Pericardium fibroblast (primary cell): ENCODE measurements around the gene OR51A2. TPM values are rescaled to one million over a fixed set of nuclear protein-coding genes. Genes with fewer than 3 reads are reported as not detected.

Experiments
- total RNA-seq: library from RNA; depleted of rRNA; stranded (reverse); fragments of >200 nt; gene quantifications from 2 replicates; pipeline ENCODE4 v1.2.3, GENCODE V29; 2015

Gene OR51A2, protein sequence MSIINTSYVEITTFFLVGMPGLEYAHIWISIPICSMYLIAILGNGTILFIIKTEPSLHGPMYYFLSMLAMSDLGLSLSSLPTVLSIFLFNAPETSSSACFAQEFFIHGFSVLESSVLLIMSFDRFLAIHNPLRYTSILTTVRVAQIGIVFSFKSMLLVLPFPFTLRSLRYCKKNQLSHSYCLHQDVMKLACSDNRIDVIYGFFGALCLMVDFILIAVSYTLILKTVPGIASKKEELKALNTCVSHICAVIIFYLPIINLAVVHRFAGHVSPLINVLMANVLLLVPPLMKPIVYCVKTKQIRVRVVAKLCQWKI
- not detected in 2 replicates for total RNA-seq

DNA sequence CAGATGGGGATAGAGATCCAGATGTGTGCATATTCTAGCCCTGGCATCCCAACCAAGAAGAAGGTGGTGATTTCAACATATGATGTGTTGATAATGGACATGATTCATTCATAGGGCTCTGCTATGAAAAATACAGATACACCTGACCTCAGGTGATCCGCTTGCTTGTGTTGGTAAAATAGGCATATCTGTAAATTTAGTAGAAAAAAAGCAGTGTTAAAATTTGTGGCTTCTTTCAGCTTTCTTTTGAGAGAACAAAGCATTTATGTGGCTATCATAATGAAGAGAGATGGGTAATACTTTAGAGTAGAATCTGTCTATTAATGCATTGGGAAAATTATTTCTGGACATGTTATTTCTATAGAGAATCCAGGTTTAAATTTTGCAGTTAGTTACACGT lies at the start of gene OR51A2:
OR51A2 (minus strand) TSS at position 101 of the 400 bp plus-strand sequence; CDS start at position 101, 0 bp downstream.

DNA sequence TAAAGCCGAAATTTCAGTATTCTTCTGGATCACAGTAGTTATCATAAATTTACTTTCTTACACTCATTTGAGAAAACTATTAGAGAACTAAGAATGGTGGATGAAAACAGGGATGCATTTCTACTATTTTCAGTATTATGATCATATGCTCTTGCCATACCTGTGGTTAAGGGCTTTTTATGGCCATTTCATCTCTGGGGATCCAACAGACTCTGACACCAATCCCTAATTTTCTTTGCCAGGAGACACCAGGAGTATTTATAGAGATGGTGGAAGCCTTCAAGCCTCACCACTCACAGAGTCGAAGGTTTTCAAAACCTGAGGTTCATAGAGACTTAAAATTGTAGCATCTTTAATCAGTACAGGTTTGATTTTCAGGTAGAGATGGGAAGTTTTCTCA lies 39.0 kb upstream of the OR51A2 start, which contains the start of gene OR51L1:
OR51L1 (plus strand) TSS at position 301 of the 400 bp plus-strand sequence. CDS start 4,132 bp downstream, outside the sequence.

DNA sequence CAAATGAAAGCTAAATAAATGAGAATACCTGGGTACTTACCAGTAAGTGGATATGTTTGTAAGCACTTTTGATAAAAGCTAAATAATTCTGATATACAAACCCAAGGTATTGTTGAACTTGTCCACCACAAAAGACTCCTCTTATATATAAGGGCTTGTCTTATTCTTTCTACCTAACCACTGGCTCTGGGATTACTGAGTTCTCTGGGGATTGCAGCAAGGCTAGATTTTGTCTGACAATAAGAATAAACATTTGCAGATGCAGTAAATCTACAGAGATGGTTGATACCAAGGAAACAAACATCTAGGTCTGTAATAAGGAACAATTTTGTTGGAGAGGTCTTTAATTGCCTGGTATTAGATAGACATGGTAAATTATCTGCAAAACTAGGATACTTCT lies 8.0 kb downstream of the OR51A2 start, which contains the start of gene OR51A4:
OR51A4 (minus strand) TSS at position 101 of the 400 bp plus-strand sequence. CDS start 505 bp downstream, outside the sequence.

DNA sequence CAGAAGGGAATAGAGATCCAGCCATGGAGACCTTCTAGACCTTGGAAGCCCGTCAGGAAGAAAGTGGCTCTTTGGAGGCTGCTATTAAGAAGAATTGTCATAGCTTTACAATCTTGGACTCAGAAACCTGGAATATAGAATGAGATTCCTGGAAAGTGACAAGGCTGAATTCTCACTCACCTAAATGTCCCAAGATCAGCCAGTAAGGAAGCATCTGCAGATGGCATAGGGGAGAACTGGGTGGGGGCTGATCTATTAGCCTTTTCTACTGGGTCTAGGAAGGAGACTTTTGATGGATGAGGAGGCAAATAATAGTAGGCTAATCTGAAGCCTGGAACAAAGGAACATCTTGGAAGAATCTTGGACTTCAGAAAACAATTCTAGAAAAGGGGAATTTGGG lies 31.3 kb downstream of the OR51A2 start, which contains the start of gene OR51G1:
OR51G1 (minus strand) TSS at position 101 of the 400 bp plus-strand sequence; CDS start at position 101, 0 bp downstream.

DNA sequence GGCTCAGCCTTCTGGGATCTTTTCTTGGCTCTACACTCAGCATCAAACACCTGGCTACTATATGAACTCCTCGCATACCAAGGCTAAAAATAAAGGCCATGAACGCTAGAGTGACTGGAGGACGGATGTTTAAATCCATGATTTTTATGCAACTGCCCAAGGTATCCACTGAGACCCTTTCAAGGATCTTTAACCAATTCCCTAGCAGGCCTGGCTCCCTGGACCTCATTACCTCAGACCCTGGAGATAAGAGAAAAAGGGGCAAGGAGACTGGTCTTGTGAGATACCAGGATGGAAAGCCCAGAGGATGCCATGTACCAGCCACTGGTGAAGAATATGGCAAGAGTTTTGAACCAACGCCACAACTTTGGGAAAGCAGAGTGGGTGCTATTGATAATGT lies 36.3 kb downstream of the OR51A2 start, which contains the start of gene OR51G2:
OR51G2 (minus strand) TSS at position 101 of the 400 bp plus-strand sequence. CDS start 3,687 bp downstream, outside the sequence.

Other genes with a start within 250 kb of the OR51A2 start
- not detected in 2 replicates for gene OR51F1, start 185.8 kb downstream of the OR51A2 start, total RNA-seq
- gene OR52R1, start 151.3 kb downstream of the OR51A2 start, total RNA-seq, result not detected in 2 replicates
- not detected in 2 replicates for gene OR51F2, start 134.4 kb downstream of the OR51A2 start, total RNA-seq
- gene OR51S1, start 106.5 kb downstream of the OR51A2 start, total RNA-seq, result not detected in 2 replicates
- gene OR51T1, start 73.8 kb downstream of the OR51A2 start, total RNA-seq, result not detected in 2 replicates
- not detected in 2 replicates for gene OR51A7, start 51.9 kb downstream of the OR51A2 start, total RNA-seq
- gene OR51G2, start 36.4 kb downstream of the OR51A2 start, total RNA-seq, result not detected in 2 replicates
- gene OR51G1, start 31.4 kb downstream of the OR51A2 start, total RNA-seq, result not detected in 2 replicates
- gene OR51A4, start 8.1 kb downstream of the OR51A2 start, total RNA-seq, result not detected in 2 replicates
- not detected in 2 replicates for gene OR51L1, start 39.1 kb upstream of the OR51A2 start, total RNA-seq
- gene OR52J3, start 90.8 kb upstream of the OR51A2 start, total RNA-seq, result not detected in 2 replicates
- gene OR52E2, start 103.9 kb upstream of the OR51A2 start, total RNA-seq, result not detected in 2 replicates
- gene OR52E1, start 113.9 kb upstream of the OR51A2 start, total RNA-seq, result not detected in 2 replicates
- gene OR52A5, start 182.6 kb upstream of the OR51A2 start, total RNA-seq, result not detected in 2 replicates
- gene OR52A1, start 199.0 kb upstream of the OR51A2 start, total RNA-seq, result not detected in 2 replicates
- gene OR51V1, start 245.0 kb upstream of the OR51A2 start, total RNA-seq, result not detected in 2 replicates